AG10803 (cell line): ENCODE data around the gene MARCHF6.

ENCODE experiments used
- DNase-seq: peaks from one replicate; pipeline ENCODE4 v3.0.0; 2010; ENCODE audit warnings: low read depth
- H3K4me3 ChIP-seq: 2 replicates; pipeline ENCODE4 v1.5.1; 2011; ENCODE audit warnings: mild to moderate bottlenecking, low read length, control low read depth
- TF ChIP-seq, protein P1 (sequence below): conservative IDR thresholded peaks from 2 replicates; pipeline ENCODE4 v1.5.1; 2011; ENCODE audit warnings: mild to moderate bottlenecking, low read length, control low read depth, inconsistent platforms

MARCHF6 gene

DNA sequence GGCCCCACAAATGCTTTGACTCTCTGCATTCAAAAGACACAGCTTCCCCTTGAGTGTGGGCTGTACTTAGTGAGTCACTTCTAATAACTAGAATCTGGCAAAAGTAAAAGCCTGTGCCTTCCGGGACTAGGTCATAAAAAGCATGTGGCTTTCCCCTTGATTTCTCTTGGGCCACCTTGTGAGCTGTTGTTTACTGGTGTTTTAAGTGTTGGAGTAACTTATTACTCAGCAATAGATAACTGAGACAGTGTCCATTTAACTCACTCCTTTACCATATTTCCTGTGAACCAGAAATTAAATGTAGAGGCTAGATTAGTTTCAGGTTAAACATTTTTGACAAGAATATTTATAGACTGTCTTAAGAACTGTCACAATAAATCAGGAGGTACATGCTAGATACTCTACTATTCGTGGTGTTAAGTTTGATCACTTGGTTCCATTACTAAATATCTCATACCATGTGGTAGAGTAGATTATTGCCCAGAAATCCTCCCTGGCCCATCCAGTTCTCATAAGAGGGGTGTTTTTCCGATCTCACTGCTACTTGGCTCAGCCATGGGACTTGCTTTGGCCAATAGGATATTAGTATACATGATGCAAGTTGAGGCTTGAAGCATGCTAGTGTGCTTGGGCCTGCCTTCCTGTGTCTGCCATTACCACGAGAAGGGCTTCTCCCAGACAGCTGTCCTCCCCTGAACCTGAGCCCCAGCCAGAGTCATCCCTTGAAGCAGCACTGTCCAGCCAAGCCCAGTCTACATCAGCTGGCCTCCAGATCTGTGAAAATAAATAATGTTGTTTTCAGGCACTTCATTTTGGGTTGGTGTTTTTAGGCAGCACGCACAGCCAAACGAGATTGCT lies 35.4 kb upstream of the MARCHF6 start:
- TF ChIP-seq, protein P1, sequence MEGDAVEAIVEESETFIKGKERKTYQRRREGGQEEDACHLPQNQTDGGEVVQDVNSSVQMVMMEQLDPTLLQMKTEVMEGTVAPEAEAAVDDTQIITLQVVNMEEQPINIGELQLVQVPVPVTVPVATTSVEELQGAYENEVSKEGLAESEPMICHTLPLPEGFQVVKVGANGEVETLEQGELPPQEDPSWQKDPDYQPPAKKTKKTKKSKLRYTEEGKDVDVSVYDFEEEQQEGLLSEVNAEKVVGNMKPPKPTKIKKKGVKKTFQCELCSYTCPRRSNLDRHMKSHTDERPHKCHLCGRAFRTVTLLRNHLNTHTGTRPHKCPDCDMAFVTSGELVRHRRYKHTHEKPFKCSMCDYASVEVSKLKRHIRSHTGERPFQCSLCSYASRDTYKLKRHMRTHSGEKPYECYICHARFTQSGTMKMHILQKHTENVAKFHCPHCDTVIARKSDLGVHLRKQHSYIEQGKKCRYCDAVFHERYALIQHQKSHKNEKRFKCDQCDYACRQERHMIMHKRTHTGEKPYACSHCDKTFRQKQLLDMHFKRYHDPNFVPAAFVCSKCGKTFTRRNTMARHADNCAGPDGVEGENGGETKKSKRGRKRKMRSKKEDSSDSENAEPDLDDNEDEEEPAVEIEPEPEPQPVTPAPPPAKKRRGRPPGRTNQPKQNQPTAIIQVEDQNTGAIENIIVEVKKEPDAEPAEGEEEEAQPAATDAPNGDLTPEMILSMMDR, result no peak
- no peak for DNase-seq
- H3K4me3 ChIP-seq, result no peak overlapping the region

DNA sequence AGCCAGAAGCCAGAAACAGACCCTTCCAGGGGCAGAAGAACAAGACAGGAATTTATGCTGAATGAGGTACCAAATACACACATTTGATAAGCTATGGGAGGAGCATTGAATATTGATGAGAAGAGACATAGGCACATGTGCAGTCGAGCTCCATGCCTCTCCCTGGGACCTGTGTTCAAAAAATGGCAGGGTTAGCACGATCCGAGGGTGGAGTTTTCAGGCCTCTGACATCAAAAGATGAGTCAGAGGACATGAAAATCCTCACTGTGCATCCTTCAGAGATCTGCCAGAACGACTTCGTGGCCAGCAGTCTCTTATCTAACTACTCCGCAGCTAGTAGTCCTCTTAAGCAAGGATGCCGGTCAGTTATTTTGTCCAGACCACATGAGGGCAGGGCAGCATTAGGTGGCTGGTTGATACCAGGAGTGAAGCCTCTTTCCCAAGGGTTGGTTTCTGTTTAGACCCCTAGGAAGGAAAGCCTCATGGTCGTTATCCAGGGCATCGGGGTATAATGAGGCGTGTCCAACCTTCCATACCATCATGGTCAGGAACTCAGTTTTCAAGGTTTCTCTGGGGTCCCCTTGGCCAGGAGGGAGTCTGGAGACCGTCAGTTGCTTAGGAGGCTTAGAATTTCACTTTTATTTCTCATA lies 34.2 kb upstream of the MARCHF6 start:
- TF ChIP-seq, protein P1, result no peak
- H3K4me3 ChIP-seq, result no peak overlapping the region
- peak; percentile 36 for DNase-seq

DNA sequence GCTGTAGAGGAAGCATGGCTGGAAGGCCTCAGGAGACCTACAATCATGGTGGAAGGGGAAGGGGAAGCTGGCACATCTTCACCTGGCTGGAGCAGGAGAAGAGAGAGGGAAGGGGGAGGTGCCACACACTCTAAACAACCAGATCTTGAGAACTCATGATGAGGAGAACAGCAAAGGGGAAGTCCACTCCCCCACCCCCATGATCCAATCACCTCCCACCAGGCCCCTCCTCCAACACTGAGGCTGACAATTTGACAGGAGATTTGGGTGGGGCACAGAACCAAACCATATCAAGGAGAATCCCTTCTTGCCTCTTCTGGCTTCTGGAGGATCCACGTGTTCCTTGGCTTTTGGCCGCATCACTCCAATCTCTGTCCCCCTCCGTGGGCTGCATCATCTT lies 32.7 kb upstream of the MARCHF6 start:
- TF ChIP-seq, protein P1, result no peak
- no peak for DNase-seq
- no peak overlapping the region for H3K4me3 ChIP-seq

DNA sequence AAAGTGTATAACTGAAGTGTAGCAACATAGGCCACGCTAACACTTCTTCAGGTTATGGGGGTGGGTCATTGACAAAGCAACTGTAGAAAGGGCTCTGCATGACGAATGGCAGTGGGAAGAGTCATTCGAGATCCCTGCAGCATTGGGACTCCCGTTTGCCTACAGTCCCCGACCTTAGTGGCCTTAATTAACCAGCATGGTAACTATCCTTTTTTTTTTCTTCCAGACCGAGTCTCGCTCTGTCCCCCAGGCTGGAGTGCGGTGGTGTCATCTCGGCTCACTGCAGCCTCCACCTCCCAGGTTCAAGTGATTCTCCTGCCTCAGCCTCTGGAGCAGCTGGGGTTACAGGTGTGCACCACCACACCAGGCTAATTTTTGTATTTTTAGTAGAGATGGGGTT lies 31.6 kb upstream of the MARCHF6 start:
- no peak for DNase-seq
- no peak overlapping the region for H3K4me3 ChIP-seq
- TF ChIP-seq, protein P1, result no peak

DNA sequence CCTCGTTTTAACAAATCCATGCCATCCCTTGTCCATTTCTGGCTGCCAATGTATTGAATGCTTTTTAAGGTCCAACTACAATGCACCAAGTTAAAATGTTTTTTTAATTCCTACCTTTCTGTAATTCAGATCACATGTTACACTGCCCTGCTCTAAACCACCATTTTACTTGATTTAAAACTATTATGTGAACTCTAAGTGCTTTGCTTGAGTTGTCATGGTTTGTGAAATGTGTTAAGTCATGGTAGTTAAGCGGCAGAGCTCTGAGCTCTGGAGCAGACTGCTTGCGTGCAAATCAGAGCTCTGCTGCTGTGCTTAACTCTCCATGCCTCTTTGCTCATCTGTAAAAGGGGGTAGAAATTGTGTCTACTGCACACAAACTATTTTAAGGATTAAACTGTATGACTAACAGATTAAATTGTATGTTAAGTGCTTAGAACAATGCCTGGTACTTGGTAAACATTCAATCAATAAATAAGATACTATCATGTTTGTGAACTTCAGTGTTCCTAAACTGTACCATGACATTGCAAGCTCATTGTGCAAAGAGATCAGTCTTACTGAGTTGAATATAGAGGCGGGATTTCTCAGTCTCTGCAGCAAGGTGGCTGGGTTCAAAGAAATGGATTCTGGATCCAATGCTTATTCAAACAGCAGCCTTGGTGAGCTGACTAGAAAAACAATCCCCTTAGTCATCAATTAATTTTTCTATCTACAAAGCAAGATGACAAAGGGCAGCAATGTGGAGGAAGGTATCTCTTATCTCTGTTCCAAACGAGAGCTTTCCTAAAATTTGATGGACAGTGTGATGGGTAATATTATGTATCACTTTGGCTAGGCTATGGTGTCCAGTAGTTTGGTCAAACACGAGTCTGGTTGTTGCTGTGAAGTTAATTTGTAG lies 29.7 kb upstream of the MARCHF6 start:
- TF ChIP-seq, protein P1, result no peak
- DNase-seq, result peak; percentile 81
- H3K4me3 ChIP-seq, result no peak overlapping the region

DNA sequence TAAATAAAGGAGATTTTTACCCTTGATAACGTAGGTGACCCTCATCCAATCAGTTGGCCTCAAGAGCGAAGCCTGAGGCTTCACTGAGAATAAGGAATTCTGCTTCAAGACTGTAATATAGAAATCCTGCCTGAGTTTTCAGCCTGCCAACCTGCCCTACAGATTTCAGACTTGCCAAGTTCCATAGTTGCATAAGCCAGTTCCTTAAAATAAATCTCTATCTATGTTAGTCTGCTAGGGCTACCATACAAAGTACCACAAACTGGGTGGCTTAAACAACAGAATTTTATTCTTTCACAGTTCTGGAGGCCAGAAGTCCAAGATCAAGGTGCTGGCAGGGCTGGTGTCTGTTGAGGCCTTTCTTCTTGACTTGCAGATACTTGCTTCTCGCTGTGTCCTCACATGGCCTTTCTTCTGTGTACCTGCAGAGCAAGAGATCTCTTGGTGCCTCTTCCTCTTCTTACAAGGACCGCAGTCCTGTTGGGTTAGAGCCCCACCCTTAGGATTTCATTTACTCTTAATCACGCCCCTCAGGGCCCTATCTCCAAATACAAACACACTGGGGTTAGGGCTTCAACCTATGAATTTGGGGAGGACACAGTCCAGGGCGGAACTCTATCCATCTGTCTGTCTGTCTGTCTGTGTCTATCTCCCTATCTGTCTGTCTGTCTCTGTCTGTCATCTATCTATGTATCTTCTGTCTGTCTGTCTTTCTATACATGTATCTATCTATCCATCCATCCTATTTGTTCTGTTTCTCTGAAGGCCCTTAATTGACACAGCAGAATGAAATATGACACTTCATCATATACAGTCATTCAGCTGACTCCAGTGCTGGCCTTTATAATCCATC lies 28.8 kb upstream of the MARCHF6 start:
- no peak for DNase-seq
- TF ChIP-seq, protein P1, result no peak
- no peak overlapping the region for H3K4me3 ChIP-seq
